HEK293 (cell line): ENCODE data around the gene LETM1.
A peak's percentile ranks its signal among the peaks of the same experiment; 100 is the strongest.
"Not testable (repeated sequence)": the region's sequence is repeated elsewhere in the genome, so short reads cannot be mapped to it uniquely, and the experiment has no call there.

Experiments
- CTCF ChIA-PET: fragments of 350-600 bp; formaldehyde crosslinking; extraction: SDS; loops from one replicate; lab custom pipeline; 2021; ENCODE audit warnings: antibody characterized with exemption; lab: Yijun Ruan, JAX
- POLR2A ChIA-PET: fragments of 300-600 bp; formaldehyde crosslinking; extraction: SDS; loops from one replicate; lab custom pipeline; 2020; ENCODE audit warnings: antibody characterized with exemption, inconsistent platforms; lab: Yijun Ruan, JAX
- H3K27ac ChIP-seq: fragments of 200-500 bp; sonication (Bioruptor generic); 2 replicates; pipeline ENCODE4 v1.5.1; 2014; ENCODE audit warnings: low read depth, low read length, control low read depth, inconsistent platforms; ENCODE audit errors: extremely low read depth
- H3K36me3 ChIP-seq, 2 experiments: fragments of 200-500 bp in 1 of 2; sonication (Bioruptor generic) in 1 of 2; 1 replicate in 1 of 2; 2 replicates in 1 of 2; pipeline ENCODE4 v1.5.1; 2014 to 2017; ENCODE audit warnings: inconsistent platforms in 2 of 2, low read length in 2 of 2; ENCODE audit not compliant: control insufficient read depth in 2 of 2, insufficient read depth in 1 of 2
- H3K4me1 ChIP-seq: fragments of 200-500 bp; sonication (Bioruptor generic); 2 replicates; pipeline ENCODE4 v1.5.1; 2014; ENCODE audit warnings: mild to moderate bottlenecking, low read length, inconsistent platforms; ENCODE audit not compliant: control insufficient read depth, insufficient read depth
- H3K4me3 ChIP-seq: 2 replicates; pipeline ENCODE4 v1.5.1; 2011; ENCODE audit warnings: low read depth, mild to moderate bottlenecking, control low read depth, low read length, moderate library complexity
- H3K9me3 ChIP-seq: fragments of 200-500 bp; sonication (Bioruptor generic); 2 replicates; pipeline ENCODE4 v1.5.1; 2014; ENCODE audit warnings: low read depth, low read length, inconsistent platforms; ENCODE audit not compliant: control insufficient read depth, insufficient read depth
- EGR2 ChIP-seq: fragments of 450-650 bp; formaldehyde crosslinking; IDR thresholded peaks from 2 replicates; pipeline ENCODE4 v1.5.1; 2016; ENCODE audit warnings: low read depth, missing biosample characterization, missing genetic modification characterization
- GLIS2 ChIP-seq: fragments of 450-650 bp; formaldehyde crosslinking; IDR thresholded peaks from 2 replicates; pipeline ENCODE4 v1.5.1; 2016; ENCODE audit warnings: missing biosample characterization, missing genetic modification characterization
- MZF1 ChIP-seq: fragments of 450-650 bp; formaldehyde crosslinking; IDR thresholded peaks from 2 replicates; pipeline ENCODE4 v1.5.1; 2017; ENCODE audit warnings: missing biosample characterization, missing genetic modification characterization, borderline replicate concordance
- OVOL3 ChIP-seq: fragments of 450-650 bp; formaldehyde crosslinking; IDR thresholded peaks from 2 replicates; pipeline ENCODE4 v1.5.1; 2016; ENCODE audit warnings: missing biosample characterization, missing genetic modification characterization
- RBAK ChIP-seq: fragments of 450-650 bp; formaldehyde crosslinking; IDR thresholded peaks from 2 replicates; pipeline ENCODE4 v1.5.1; 2016; ENCODE audit warnings: missing biosample characterization, missing genetic modification characterization
- SCRT2 ChIP-seq: fragments of 450-650 bp; formaldehyde crosslinking; IDR thresholded peaks from 2 replicates; pipeline ENCODE4 v1.5.1; 2016; ENCODE audit warnings: missing biosample characterization, missing genetic modification characterization
- SP3 ChIP-seq: fragments of 450-650 bp; formaldehyde crosslinking; IDR thresholded peaks from 2 replicates; pipeline ENCODE4 v1.5.1; 2016; ENCODE audit warnings: missing biosample characterization, missing genetic modification characterization
- ZBTB17 ChIP-seq: fragments of 450-650 bp; formaldehyde crosslinking; IDR thresholded peaks from 2 replicates; pipeline ENCODE4 v1.5.1; 2016; ENCODE audit warnings: missing biosample characterization, missing genetic modification characterization
- ZFHX2 ChIP-seq: fragments of 450-650 bp; formaldehyde crosslinking; conservative IDR thresholded peaks from 2 replicates; pipeline ENCODE4 v1.5.1; 2016; ENCODE audit warnings: missing biosample characterization, missing genetic modification characterization
- ZNF121 ChIP-seq: fragments of 450-650 bp; formaldehyde crosslinking; IDR thresholded peaks from 2 replicates; pipeline ENCODE4 v1.5.1; 2016; ENCODE audit warnings: missing biosample characterization, missing genetic modification characterization
- ZNF214 ChIP-seq: fragments of 450-650 bp; formaldehyde crosslinking; IDR thresholded peaks from 2 replicates; pipeline ENCODE4 v1.5.1; 2017; ENCODE audit warnings: missing biosample characterization, mild to moderate bottlenecking, missing genetic modification characterization, borderline replicate concordance
- ZNF473 ChIP-seq: fragments of 450-650 bp; formaldehyde crosslinking; IDR thresholded peaks from 2 replicates; pipeline ENCODE4 v1.5.1; 2017; ENCODE audit warnings: missing biosample characterization, missing genetic modification characterization
- ZNF529 ChIP-seq: fragments of 450-650 bp; formaldehyde crosslinking; IDR thresholded peaks from 2 replicates; pipeline ENCODE4 v1.5.1; 2017; ENCODE audit warnings: missing genetic modification characterization, missing biosample characterization; ENCODE audit not compliant: insufficient replicate concordance
- ZNF530 ChIP-seq: fragments of 450-650 bp; formaldehyde crosslinking; IDR thresholded peaks from 2 replicates; pipeline ENCODE4 v1.5.1; 2016; ENCODE audit warnings: low read depth, missing biosample characterization, missing genetic modification characterization
- ZNF561 ChIP-seq: fragments of 450-650 bp; IDR thresholded peaks from 2 replicates; pipeline ENCODE4 v1.5.1; 2018; ENCODE audit warnings: missing biosample characterization, missing genetic modification characterization, borderline replicate concordance
- ZNF585B ChIP-seq: fragments of 450-650 bp; formaldehyde crosslinking; IDR thresholded peaks from 2 replicates; pipeline ENCODE4 v1.5.1; 2016; ENCODE audit warnings: missing biosample characterization, missing genetic modification characterization
- ZNF623 ChIP-seq: fragments of 450-650 bp; formaldehyde crosslinking; IDR thresholded peaks from 2 replicates; pipeline ENCODE4 v1.5.1; 2016; ENCODE audit warnings: missing biosample characterization, missing genetic modification characterization
- ZSCAN30 ChIP-seq: fragments of 450-650 bp; IDR thresholded peaks from 2 replicates; pipeline ENCODE4 v1.5.1; 2018; ENCODE audit warnings: missing biosample characterization, mild to moderate bottlenecking, missing genetic modification characterization, moderate library complexity
- TF ChIP-seq, protein P1 (sequence below): fragments of 450-650 bp; formaldehyde crosslinking; IDR thresholded peaks from 2 replicates; pipeline ENCODE4 v1.5.1; 2017; ENCODE audit warnings: missing biosample characterization, missing genetic modification characterization
- TF ChIP-seq, protein P2 (sequence below): fragments of 450-650 bp; formaldehyde crosslinking; IDR thresholded peaks from 2 replicates; pipeline ENCODE4 v1.5.1; 2016; ENCODE audit warnings: missing biosample characterization, missing genetic modification characterization
- TF ChIP-seq, protein P3 (sequence below): fragments of 450-650 bp; formaldehyde crosslinking; conservative IDR thresholded peaks from 2 replicates; pipeline ENCODE4 v1.5.1; 2016; ENCODE audit warnings: low read depth, missing biosample characterization, missing genetic modification characterization

The LETM1 gene

DNA sequence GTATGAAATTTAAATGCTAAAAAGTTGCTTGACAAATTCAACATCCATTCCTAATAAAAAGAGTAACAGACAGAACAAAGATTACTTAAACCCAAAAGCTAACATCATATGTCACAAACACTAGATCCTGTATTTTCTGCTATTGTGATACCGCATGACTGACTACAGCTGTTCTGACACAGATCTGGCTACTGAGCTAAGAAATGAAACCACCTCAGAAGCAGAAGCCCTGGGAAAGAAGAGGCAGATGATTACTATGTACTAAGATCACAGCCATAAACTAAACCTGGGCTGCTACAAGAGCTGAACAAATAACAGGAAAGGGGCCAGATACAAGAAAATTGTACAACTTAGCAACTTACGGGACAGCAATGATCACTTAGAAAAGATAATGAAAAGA lies 9.4 kb downstream of the LETM1 start (continued):
- TF ChIP-seq MZF1 (no peak), ZNF623 (tag by site-specific recombination) (no peak), GLIS2 (no peak), SP3 (tag by site-specific recombination) (no peak), OVOL3 (tag by site-specific recombination) (no peak), ZNF585B (no peak)
- TF ChIP-seq, protein P1, sequence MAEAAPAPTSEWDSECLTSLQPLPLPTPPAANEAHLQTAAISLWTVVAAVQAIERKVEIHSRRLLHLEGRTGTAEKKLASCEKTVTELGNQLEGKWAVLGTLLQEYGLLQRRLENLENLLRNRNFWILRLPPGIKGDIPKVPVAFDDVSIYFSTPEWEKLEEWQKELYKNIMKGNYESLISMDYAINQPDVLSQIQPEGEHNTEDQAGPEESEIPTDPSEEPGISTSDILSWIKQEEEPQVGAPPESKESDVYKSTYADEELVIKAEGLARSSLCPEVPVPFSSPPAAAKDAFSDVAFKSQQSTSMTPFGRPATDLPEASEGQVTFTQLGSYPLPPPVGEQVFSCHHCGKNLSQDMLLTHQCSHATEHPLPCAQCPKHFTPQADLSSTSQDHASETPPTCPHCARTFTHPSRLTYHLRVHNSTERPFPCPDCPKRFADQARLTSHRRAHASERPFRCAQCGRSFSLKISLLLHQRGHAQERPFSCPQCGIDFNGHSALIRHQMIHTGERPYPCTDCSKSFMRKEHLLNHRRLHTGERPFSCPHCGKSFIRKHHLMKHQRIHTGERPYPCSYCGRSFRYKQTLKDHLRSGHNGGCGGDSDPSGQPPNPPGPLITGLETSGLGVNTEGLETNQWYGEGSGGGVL (tag by site-specific recombination), result no peak

DNA sequence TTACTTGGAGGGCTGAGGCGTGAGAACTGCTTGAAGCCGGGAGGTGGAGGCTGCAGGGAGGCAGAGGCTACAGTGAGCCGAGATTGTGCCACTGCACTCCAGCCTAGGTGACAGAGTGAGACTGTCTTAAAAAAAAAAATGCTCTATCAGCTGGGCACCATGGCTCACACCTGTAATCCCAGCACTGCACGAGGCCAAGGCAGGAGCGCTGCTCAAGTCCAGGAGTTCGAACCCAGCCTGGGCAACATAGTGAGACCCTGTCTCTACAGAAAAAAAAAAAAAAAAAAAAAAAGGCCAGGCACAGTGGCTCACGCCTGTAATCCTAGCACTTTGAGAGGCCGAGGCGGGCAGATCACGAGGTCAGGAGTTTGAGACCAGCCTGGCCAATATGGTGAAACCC lies 11.3 kb downstream of the LETM1 start:
- CTCF ChIA-PET, POLR2A ChIA-PET: not testable (repeated sequence)

DNA sequence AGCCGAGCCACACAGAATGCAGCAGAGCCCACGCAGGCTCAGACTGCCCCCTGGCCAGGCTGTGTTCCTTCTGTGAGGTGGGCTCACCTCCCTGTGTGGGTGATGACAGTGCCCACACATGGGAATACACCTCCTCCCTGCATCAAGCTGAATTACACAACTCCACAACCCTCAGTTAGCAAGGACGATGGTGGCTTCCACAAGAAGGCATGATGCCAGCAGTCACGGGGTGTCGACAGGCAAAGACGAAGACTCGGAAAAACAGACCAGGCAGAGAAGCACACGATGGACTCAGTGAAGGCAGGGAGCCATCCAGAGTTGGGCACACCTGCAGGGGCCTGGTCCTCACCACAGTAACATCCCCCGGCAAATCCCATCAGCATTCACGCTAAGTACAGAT lies 12.1 kb downstream of the LETM1 start:
- ChIA-PET POLR2A (no interaction called here), CTCF (no interaction called here)
- Histone ChIP-seq H3K9me3 (no peaks in the 10 kb centered on the region), H3K4me1 (no peaks in the 10 kb centered on the region), H3K4me3 (no peak overlapping the region), H3K27ac (no peak overlapping the region), H3K36me3 (peaks cover 11 to 79% of the 10 kb centered on the region in 2 experiments; a peak in 2 of 3 replicates)
- TF ChIP-seq ZFHX2 (tag by site-specific recombination) (peak; percentile 66), SCRT2 (tag by site-specific recombination) (no peak), RBAK (tag by site-specific recombination) (no peak), EGR2 (tag by site-specific recombination) (peak; percentile 62; the same call in 1 of the 2 replicates), ZNF529 (tag by site-specific recombination) (no peak)
- TF ChIP-seq, protein P2, sequence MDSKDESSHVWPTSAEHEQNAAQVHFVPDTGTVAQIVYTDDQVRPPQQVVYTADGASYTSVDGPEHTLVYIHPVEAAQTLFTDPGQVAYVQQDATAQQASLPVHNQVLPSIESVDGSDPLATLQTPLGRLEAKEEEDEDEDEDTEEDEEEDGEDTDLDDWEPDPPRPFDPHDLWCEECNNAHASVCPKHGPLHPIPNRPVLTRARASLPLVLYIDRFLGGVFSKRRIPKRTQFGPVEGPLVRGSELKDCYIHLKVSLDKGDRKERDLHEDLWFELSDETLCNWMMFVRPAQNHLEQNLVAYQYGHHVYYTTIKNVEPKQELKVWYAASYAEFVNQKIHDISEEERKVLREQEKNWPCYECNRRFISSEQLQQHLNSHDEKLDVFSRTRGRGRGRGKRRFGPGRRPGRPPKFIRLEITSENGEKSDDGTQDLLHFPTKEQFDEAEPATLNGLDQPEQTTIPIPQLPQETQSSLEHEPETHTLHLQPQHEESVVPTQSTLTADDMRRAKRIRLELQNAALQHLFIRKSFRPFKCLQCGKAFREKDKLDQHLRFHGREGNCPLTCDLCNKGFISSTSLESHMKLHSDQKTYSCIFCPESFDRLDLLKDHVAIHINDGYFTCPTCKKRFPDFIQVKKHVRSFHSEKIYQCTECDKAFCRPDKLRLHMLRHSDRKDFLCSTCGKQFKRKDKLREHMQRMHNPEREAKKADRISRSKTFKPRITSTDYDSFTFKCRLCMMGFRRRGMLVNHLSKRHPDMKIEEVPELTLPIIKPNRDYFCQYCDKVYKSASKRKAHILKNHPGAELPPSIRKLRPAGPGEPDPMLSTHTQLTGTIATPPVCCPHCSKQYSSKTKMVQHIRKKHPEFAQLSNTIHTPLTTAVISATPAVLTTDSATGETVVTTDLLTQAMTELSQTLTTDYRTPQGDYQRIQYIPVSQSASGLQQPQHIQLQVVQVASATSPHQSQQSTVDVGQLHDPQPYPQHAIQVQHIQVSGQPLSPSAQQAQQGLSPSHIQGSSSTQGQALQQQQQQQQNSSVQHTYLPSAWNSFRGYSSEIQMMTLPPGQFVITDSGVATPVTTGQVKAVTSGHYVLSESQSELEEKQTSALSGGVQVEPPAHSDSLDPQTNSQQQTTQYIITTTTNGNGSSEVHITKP (tag by site-specific recombination), result peak; percentile 62; the same call in 1 of the 2 replicates

More for the DNA sequence above, 11.3 kb downstream of the LETM1 start:
- H3K9me3 ChIP-seq, H3K27ac ChIP-seq, H3K4me3 ChIP-seq, H3K4me1 ChIP-seq: not testable (repeated sequence)
- peaks cover 11 to 73% of the 10 kb centered on the region in 2 experiments; a peak in 2 of 3 replicates for H3K36me3 ChIP-seq
- TF ChIP-seq ZNF121 (tag by site-specific recombination), result 0 out of 2 replicates have a peak, but pooled peaks have one; percentile 53

DNA sequence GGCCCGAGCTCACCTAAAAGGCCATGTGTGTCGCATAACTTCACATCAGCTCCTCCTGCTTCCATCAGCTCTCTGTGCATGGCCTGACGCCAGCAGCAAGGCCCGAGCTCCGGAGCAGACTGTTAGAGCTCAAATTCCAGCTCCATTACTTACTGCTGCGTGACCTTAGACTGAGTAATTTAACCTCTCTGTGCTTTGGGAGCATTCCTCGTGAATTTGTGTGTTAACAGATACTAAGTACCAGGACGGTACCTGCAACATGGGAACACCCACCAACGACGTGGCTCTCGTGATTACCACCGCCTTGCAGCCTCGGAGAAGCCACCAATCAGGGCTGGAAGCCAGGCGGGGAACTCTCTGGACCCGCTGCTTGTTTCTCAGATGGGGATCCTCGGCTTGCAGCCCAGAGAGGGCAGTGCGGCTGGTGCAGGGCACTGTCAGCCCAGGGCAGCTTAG lies 12.9 kb downstream of the LETM1 start:
- H3K9me3 ChIP-seq, result no peaks in the 10 kb centered on the region
- ChIA-PET CTCF (interaction anchor here (0.5 kb wide), 1 partner anchor 70 kb away, joined by 8 read pairs; no protein-coding TSS in a partner anchor), POLR2A (no interaction called here)
- no peak overlapping the region for H3K4me3 ChIP-seq
- no peaks in the 10 kb centered on the region for H3K4me1 ChIP-seq
- peaks cover 17 to 84% of the 10 kb centered on the region in 2 experiments; a peak in 2 of 3 replicates for H3K36me3 ChIP-seq
- H3K27ac ChIP-seq, result no peak overlapping the region
- TF ChIP-seq ZNF530 (tag by site-specific recombination) (no peak), ZNF561 (tag by site-specific recombination) (no peak), ZSCAN30 (no peak), ZBTB17 (tag by site-specific recombination) (no peak), ZNF473 (tag by site-specific recombination) (no peak), ZNF214 (tag by site-specific recombination) (no peak)
- TF ChIP-seq, protein P3, sequence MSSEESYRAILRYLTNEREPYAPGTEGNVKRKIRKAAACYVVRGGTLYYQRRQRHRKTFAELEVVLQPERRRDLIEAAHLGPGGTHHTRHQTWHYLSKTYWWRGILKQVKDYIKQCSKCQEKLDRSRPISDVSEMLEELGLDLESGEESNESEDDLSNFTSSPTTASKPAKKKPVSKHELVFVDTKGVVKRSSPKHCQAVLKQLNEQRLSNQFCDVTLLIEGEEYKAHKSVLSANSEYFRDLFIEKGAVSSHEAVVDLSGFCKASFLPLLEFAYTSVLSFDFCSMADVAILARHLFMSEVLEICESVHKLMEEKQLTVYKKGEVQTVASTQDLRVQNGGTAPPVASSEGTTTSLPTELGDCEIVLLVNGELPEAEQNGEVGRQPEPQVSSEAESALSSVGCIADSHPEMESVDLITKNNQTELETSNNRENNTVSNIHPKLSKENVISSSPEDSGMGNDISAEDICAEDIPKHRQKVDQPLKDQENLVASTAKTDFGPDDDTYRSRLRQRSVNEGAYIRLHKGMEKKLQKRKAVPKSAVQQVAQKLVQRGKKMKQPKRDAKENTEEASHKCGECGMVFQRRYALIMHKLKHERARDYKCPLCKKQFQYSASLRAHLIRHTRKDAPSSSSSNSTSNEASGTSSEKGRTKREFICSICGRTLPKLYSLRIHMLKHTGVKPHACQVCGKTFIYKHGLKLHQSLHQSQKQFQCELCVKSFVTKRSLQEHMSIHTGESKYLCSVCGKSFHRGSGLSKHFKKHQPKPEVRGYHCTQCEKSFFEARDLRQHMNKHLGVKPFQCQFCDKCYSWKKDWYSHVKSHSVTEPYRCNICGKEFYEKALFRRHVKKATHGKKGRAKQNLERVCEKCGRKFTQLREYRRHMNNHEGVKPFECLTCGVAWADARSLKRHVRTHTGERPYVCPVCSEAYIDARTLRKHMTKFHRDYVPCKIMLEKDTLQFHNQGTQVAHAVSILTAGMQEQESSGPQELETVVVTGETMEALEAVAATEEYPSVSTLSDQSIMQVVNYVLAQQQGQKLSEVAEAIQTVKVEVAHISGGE (tag by site-specific recombination), result no peak
